Naive thymus-derived CD4-positive, alpha-beta T cell (primary cell): ENCODE results near the gene MEOX2. TPM values are rescaled to one million over a fixed set of nuclear protein-coding genes. Genes with fewer than 3 reads are reported as not detected.

Experiments used
- ATAC-seq: fragments of 150-1000 bp; cut with Tn5 transposase; 2 replicates; pipeline ENCODE4 v1.10.0; 2021; ENCODE audit warnings: mild to moderate bottlenecking, moderate library complexity
- CTCF ChIA-PET: fragments of 350-600 bp; sonication (Branson Sonifier 250); formaldehyde crosslinking; loops from one replicate; lab custom pipeline; 2021; ENCODE audit warnings: antibody characterized with exemption; lab: Charles Lee
- POLR2A ChIA-PET: fragments of 350-600 bp; sonication (Branson Sonifier 250); formaldehyde crosslinking; loops from one replicate; lab custom pipeline; 2021; ENCODE audit warnings: antibody characterized with exemption, inconsistent platforms; lab: Charles Lee
- DNase-seq, 9 donors: peaks; one replicate each; pipeline versions ENCODE4 v3.0.0 to v3.0.0-alpha.2; 2020 to 2022; ENCODE audit warnings: mixed read lengths in 1 of 9
- H3K27ac ChIP-seq: one replicate; pipeline ENCODE4 v1.7.0; 2013; ENCODE audit warnings: mild to moderate bottlenecking, low read depth, low read length, moderate library complexity
- H3K27me3 ChIP-seq, 2 donors: one replicate each; pipeline ENCODE4 v1.7.0; 2013; ENCODE audit warnings: low read length in 2 of 2, mild to moderate bottlenecking in 2 of 2, moderate library complexity in 2 of 2; ENCODE audit not compliant: control insufficient read depth in 2 of 2, insufficient read depth in 2 of 2
- H3K36me3 ChIP-seq, 3 experiments: 1 replicate in 2 of 3; 2 replicates in 1 of 3; pipeline ENCODE4 v1.7.0; 2013; ENCODE audit warnings: low read length in 3 of 3, mild to moderate bottlenecking in 3 of 3, moderate library complexity in 1 of 3; ENCODE audit not compliant: insufficient read depth in 3 of 3, control insufficient read depth in 2 of 3
- H3K4me1 ChIP-seq, 2 donors: one replicate each; pipeline ENCODE4 v1.7.0; 2013; ENCODE audit warnings: low read length in 2 of 2, mild to moderate bottlenecking in 2 of 2, moderate library complexity in 1 of 2; ENCODE audit not compliant: control insufficient read depth in 2 of 2, insufficient read depth in 2 of 2
- H3K4me3 ChIP-seq: 2 replicates; pipeline ENCODE4 v1.7.0; 2013; ENCODE audit warnings: mild to moderate bottlenecking, low read length
- H3K9me3 ChIP-seq, 3 experiments: 1 replicate in 2 of 3; 2 replicates in 1 of 3; pipeline ENCODE4 v1.7.0; 2013; ENCODE audit warnings: low read length in 3 of 3; ENCODE audit not compliant: control insufficient read depth in 2 of 3
- H3K27ac Mint-ChIP-seq, 9 donors: one replicate each; pipeline ENCODE4 v1.8.0; 2020 to 2022; ENCODE audit warnings: mixed read lengths in 9 of 9, mild to moderate bottlenecking in 8 of 9, moderate library complexity in 5 of 9, inconsistent platforms in 2 of 9
- H3K27me3 Mint-ChIP-seq, 5 donors: one replicate each; pipeline ENCODE4 v1.8.0; 2021 to 2022; ENCODE audit warnings: mixed read lengths in 5 of 5, mild to moderate bottlenecking in 1 of 5
- H3K36me3 Mint-ChIP-seq, 5 donors: one replicate each; pipeline ENCODE4 v1.8.0; 2020 to 2022; ENCODE audit warnings: mixed read lengths in 5 of 5, mild to moderate bottlenecking in 3 of 5, inconsistent platforms in 1 of 5
- H3K4me1 Mint-ChIP-seq, 7 donors: one replicate each; pipeline ENCODE4 v1.8.0; 2020 to 2022; ENCODE audit warnings: mixed read lengths in 7 of 7, mild to moderate bottlenecking in 3 of 7, inconsistent platforms in 1 of 7
- H3K4me3 Mint-ChIP-seq, 10 donors: one replicate each; pipeline ENCODE4 v1.8.0; 2020 to 2022; ENCODE audit warnings: mild to moderate bottlenecking in 10 of 10, mixed read lengths in 10 of 10, moderate library complexity in 6 of 10, inconsistent platforms in 2 of 10
- H3K9me3 Mint-ChIP-seq, 11 donors: one replicate each; pipeline ENCODE4 v1.8.0; 2020 to 2022; ENCODE audit warnings: mixed read lengths in 11 of 11, mild to moderate bottlenecking in 4 of 11, inconsistent platforms in 1 of 11, moderate library complexity in 1 of 11
- intact Hi-C, 2 donors: fragments of 100-400 bp; cut with micrococcal nuclease; formaldehyde crosslinking; loops; one replicate each; pipeline ENCODE4 v1.15.1; 2023
- polyA plus RNA-seq, 2 donors: library from polyadenylated mRNA; unstranded; fragments of 300-500 nt; fragmentation: Illumina TruSeq; gene quantifications; one replicate each; pipeline ENCODE4 v1.2.3, GENCODE V29; 2021
- total RNA-seq, 6 experiments: library from RNA in 5 of 6; stranded (reverse) in 5 of 6; gene quantifications; 1 replicate in 5 of 6; 2 replicates in 1 of 6; pipeline ENCODE4 v1.2.3 and lab custom pipeline; 2021 to 2026

The MEOX2 gene
- total and polyA plus RNA-seq, 7 experiments from 2014 or later, result not detected

DNA sequence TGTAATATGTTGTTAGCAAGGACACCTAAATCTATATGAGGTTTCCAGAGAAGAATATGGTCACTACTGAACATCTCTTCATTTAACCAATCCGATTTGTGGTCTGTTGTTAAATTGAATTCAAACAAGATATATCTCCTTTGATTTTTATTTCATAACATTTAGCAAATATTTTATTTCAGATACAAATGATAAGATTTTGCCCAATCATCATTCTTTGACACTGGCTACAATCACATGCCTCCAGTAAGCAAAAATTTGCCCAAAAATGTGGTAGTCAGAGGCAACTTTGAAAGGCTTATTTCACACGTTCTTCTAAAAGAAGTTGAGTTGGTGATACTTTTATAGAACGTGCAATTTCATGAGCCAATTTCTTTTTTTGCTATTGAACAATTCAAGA, 79.9 kb downstream of the MEOX2 start:
- Histone ChIP-seq H3K9me3 (no peaks in the 10 kb centered on the region), H3K27me3 (no peaks in the 10 kb centered on the region), H3K4me1 (no peaks in the 10 kb centered on the region), H3K4me3 (no peak overlapping the region), H3K36me3 (no peaks in the 10 kb centered on the region), H3K27ac (no peak overlapping the region)
- H3K27ac Mint-ChIP-seq, result no peak overlapping the region
- no peaks in the 10 kb centered on the region for H3K27me3 Mint-ChIP-seq
- H3K4me1 Mint-ChIP-seq, result no peaks in the 10 kb centered on the region
- DNase-seq, result no peak
- POLR2A ChIA-PET, result no interaction called here
- H3K36me3 Mint-ChIP-seq, result no peaks in the 10 kb centered on the region
- no peak for ATAC-seq
- no peak overlapping the region for H3K4me3 Mint-ChIP-seq
- intact Hi-C loops, result no loop called here
- H3K9me3 Mint-ChIP-seq, result peaks cover 0 to 14% (median 3%) of the 10 kb centered on the region in 11 donors
- CTCF ChIA-PET, result no interaction called here

DNA sequence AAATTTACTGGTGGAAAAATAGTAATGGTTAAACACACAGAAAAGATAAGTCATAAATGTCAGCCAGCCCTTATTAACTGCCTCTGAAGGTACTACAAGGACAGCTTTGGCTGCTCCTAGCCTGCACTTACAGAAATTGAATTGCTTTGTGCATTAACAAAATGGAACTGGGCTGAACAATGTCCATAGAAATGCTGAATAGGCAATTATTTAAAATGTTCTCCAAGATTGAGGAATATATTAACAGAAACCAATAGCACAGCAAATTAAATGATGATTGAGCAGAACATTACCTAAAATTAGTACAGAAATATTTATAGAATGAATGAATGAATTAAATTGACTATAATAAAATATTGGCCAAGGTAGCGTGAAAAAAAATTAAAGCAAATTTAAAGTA, 82.3 kb downstream of the MEOX2 start:
- Histone ChIP-seq H3K4me1 (no peaks in the 10 kb centered on the region), H3K9me3 (peaks cover 0 to 8% (median 0%) of the 10 kb centered on the region in 3 experiments), H3K27ac (no peak overlapping the region), H3K36me3 (no peaks in the 10 kb centered on the region), H3K4me3 (no peak overlapping the region), H3K27me3 (no peaks in the 10 kb centered on the region)
- intact Hi-C loops, result no loop called here
- DNase-seq, result no peak
- POLR2A ChIA-PET, result no interaction called here
- H3K9me3 Mint-ChIP-seq, result peaks cover 0 to 14% (median 3%) of the 10 kb centered on the region in 11 donors
- no peaks in the 10 kb centered on the region for H3K27me3 Mint-ChIP-seq
- no peak overlapping the region for H3K27ac Mint-ChIP-seq
- no peak overlapping the region for H3K4me3 Mint-ChIP-seq
- ATAC-seq, result no peak
- no peaks in the 10 kb centered on the region for H3K4me1 Mint-ChIP-seq
- H3K36me3 Mint-ChIP-seq, result no peaks in the 10 kb centered on the region
- CTCF ChIA-PET, result no interaction called here

DNA sequence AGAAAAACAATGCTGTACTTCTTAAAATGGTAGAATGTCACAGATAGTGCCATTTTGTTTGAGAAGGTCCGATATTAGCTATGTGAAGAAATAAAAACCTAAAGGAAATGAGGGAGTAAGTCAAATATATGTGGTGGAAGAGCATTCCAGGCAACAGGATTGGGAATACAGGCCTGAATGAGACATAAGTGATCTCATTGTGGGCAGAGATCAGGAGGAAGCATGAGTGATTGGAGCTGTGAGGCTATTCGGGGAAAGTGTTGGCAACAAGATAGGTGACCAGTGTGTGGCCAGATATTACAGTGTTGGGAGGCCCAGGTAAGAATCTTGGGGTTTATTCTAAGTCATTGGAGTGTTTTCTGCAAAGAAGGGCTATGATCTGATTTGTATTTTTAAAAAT, 83.4 kb downstream of the MEOX2 start:
- H3K27ac Mint-ChIP-seq, result no peak overlapping the region
- no peaks in the 10 kb centered on the region for H3K4me1 ChIP-seq
- H3K27me3 ChIP-seq, result no peaks in the 10 kb centered on the region
- H3K4me3 ChIP-seq, result no peak overlapping the region
- DNase-seq, result no peak
- no peaks in the 10 kb centered on the region for H3K4me1 Mint-ChIP-seq
- no peak for ATAC-seq
- no peaks in the 10 kb centered on the region for H3K36me3 Mint-ChIP-seq
- CTCF ChIA-PET, result no interaction called here
- peaks cover 0 to 10% (median 2%) of the 10 kb centered on the region in 11 donors for H3K9me3 Mint-ChIP-seq
- H3K27me3 Mint-ChIP-seq, result no peaks in the 10 kb centered on the region
- POLR2A ChIA-PET, result no interaction called here
- intact Hi-C loops, result no loop called here
- peaks cover 0 to 8% (median 0%) of the 10 kb centered on the region in 3 experiments for H3K9me3 ChIP-seq
- no peaks in the 10 kb centered on the region for H3K36me3 ChIP-seq
- H3K4me3 Mint-ChIP-seq, result no peak overlapping the region
- no peak overlapping the region for H3K27ac ChIP-seq

DNA sequence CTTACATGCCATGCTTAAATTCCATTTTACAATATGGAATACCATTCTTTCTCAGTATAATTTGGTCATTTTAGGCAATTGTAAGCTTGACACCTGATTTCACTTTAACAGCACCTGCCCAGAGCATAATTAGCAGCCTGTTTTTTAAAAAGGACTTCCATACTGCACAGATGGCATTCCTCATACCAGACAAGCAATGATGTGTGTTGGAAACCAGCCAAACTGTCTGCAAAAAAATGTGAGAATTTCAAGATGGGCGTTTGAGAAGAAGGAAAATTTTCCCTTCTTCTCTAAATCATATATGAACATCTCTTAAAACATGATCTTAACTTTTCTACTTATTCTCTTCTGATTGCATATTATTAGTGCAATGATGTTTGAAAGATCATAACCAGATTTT, 84.2 kb downstream of the MEOX2 start:
- no peaks in the 10 kb centered on the region for H3K36me3 Mint-ChIP-seq
- no peak for ATAC-seq
- intact Hi-C loops, result no loop called here
- H3K9me3 ChIP-seq, result peaks cover 0 to 8% (median 0%) of the 10 kb centered on the region in 3 experiments
- ChIA-PET CTCF (no interaction called here), POLR2A (no interaction called here)
- no peak overlapping the region for H3K4me3 Mint-ChIP-seq
- H3K9me3 Mint-ChIP-seq, result peaks cover 0 to 10% (median 2%) of the 10 kb centered on the region in 11 donors
- H3K4me1 ChIP-seq, result no peaks in the 10 kb centered on the region
- no peaks in the 10 kb centered on the region for H3K4me1 Mint-ChIP-seq
- H3K27me3 Mint-ChIP-seq, result no peaks in the 10 kb centered on the region
- H3K27ac ChIP-seq, result no peak overlapping the region
- no peak overlapping the region for H3K27ac Mint-ChIP-seq
- no peak for DNase-seq
- H3K27me3 ChIP-seq, result no peaks in the 10 kb centered on the region
- H3K36me3 ChIP-seq, result no peaks in the 10 kb centered on the region
- no peak overlapping the region for H3K4me3 ChIP-seq

DNA sequence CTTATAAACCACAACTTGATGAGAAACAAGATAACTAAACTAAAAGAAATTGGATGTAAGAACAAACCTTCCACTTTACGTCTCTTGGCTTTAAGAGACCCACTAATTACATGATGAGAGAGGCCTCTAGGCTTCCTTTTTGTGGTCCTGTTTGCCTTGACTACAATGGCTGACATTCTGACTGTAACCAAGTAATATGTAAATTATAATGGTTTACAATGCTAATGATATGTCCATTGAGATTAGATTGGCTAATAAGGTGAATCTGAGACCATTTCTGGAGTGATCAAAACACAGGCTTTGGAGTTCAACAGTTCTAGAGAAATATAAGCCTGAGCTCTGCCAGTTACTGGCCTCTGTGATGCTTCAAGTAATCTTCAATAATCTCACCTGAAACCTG, 85.3 kb downstream of the MEOX2 start:
- H3K4me3 ChIP-seq, result no peak overlapping the region
- no peaks in the 10 kb centered on the region for H3K27me3 ChIP-seq
- ChIA-PET CTCF (no interaction called here), POLR2A (no interaction called here)
- Mint-ChIP-seq H3K27me3 (no peaks in the 10 kb centered on the region), H3K36me3 (peaks cover 0 to 3% (median 0%) of the 10 kb centered on the region in 5 donors), H3K9me3 (peaks cover 0 to 15% (median 2%) of the 10 kb centered on the region in 11 donors), H3K4me3 (no peak overlapping the region), H3K27ac (no peak overlapping the region), H3K4me1 (no peaks in the 10 kb centered on the region)
- no peak overlapping the region for H3K27ac ChIP-seq
- no peaks in the 10 kb centered on the region for H3K4me1 ChIP-seq
- intact Hi-C loops, result no loop called here
- DNase-seq (no peak), ATAC-seq (no peak)
- peaks cover 0 to 8% (median 0%) of the 10 kb centered on the region in 3 experiments for H3K9me3 ChIP-seq
- H3K36me3 ChIP-seq, result no peaks in the 10 kb centered on the region

DNA sequence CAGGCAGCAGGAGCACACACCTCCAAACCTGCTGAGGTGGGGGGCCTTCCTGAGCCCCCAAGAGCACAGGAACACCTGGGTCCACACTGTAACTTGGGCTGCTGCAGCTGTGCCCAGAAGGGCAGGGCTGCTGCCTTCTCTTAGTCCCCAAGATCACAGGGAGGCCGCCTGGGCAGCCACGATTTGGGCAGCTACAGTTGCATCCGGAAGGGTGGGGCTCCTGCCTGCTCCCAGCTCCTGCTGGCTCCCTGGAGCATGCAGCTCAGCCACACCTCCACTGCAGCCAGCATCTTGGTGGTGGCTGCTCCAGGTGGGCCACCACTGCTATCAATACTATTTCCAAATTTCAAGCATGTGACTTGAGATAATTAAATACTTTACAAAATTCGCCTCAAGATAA, 86.2 kb downstream of the MEOX2 start:
- CTCF ChIA-PET, result no interaction called here
- no peaks in the 10 kb centered on the region for H3K4me1 Mint-ChIP-seq
- no peaks in the 10 kb centered on the region for H3K4me1 ChIP-seq
- H3K27me3 ChIP-seq, result no peaks in the 10 kb centered on the region
- ATAC-seq (no peak), DNase-seq (no peak)
- intact Hi-C loops, result no loop called here
- peaks cover 0 to 8% (median 0%) of the 10 kb centered on the region in 3 experiments for H3K9me3 ChIP-seq
- no peak overlapping the region for H3K27ac Mint-ChIP-seq
- no peaks in the 10 kb centered on the region for H3K36me3 ChIP-seq
- H3K9me3 Mint-ChIP-seq, result peaks cover 0 to 15% (median 2%) of the 10 kb centered on the region in 11 donors
- H3K27ac ChIP-seq, result no peak overlapping the region
- H3K4me3 ChIP-seq, result no peak overlapping the region
- POLR2A ChIA-PET, result no interaction called here
- no peaks in the 10 kb centered on the region for H3K27me3 Mint-ChIP-seq
- H3K36me3 Mint-ChIP-seq, result peaks cover 0 to 3% (median 0%) of the 10 kb centered on the region in 5 donors
- H3K4me3 Mint-ChIP-seq, result no peak overlapping the region

DNA sequence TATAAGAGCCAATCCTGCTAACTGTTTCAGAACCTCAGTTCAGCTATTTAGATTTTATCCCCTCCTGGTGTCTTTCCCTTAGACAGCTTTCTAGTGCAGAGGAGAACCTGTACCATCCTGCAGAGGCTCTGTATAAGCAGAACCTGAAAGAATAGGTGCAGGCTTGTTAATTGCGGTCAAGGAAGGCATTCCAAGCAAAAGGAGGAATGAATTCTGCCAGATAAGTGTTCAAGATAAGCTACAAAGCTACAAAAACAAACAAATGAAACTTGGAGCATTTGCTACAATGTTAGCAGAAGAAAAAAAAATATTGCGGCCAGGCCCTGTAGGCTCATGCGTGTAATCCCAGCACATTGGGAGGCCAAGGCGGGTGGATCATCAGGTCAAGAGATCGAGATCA, 92.0 kb downstream of the MEOX2 start:
- no peak overlapping the region for H3K27ac Mint-ChIP-seq
- H3K9me3 ChIP-seq, result no peaks in the 10 kb centered on the region
- intact Hi-C loops, result no loop called here
- peaks cover 0 to 16% (median 4%) of the 10 kb centered on the region in 11 donors for H3K9me3 Mint-ChIP-seq
- DNase-seq (no peak), ATAC-seq (no peak)
- H3K4me3 ChIP-seq, result no peak overlapping the region
- no peak overlapping the region for H3K4me3 Mint-ChIP-seq
- CTCF ChIA-PET, result no interaction called here
- no peak overlapping the region for H3K27ac ChIP-seq
- no peaks in the 10 kb centered on the region for H3K27me3 ChIP-seq
- H3K36me3 Mint-ChIP-seq, result peaks cover 0 to 3% (median 0%) of the 10 kb centered on the region in 5 donors
- no peaks in the 10 kb centered on the region for H3K36me3 ChIP-seq
- POLR2A ChIA-PET, result no interaction called here
- no peaks in the 10 kb centered on the region for H3K4me1 ChIP-seq
- H3K4me1 Mint-ChIP-seq, result no peaks in the 10 kb centered on the region
- no peaks in the 10 kb centered on the region for H3K27me3 Mint-ChIP-seq
